NCI-H1092 (cell line): Measurements from ENCODE around the gene HSPB2.
A peak's percentile ranks its signal among the peaks of the same experiment; 100 is the strongest.
"Not testable (repeated sequence)": the region's sequence is repeated elsewhere in the genome, so short reads cannot be mapped to it uniquely, and the experiment has no call there.

Experiments used
- DNase-seq: peaks from one replicate; lab custom pipeline; 2025; lab: John Stamatoyannopoulos, UW

The HSPB2 gene, protein sequence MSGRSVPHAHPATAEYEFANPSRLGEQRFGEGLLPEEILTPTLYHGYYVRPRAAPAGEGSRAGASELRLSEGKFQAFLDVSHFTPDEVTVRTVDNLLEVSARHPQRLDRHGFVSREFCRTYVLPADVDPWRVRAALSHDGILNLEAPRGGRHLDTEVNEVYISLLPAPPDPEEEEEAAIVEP

DNA sequence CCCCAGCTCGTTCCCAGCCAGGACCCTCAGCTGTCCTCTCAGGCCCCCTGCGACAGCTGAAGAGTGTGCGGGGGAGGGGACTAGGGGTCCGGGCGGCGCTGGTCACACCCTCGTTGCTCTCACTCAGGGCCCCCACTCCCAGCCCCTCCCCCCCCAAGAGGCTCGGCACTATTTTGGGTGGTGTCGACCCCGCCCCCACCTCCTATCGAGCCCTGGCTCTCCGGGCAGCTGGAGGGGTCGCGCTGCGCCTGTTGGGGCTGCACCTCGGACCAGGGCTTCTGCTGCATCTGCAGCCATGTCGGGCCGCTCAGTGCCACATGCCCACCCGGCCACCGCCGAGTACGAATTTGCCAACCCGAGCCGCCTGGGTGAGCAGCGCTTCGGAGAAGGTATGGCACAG is at the start of gene HSPB2:
Gene HSPB2, plus strand, starts transcription at position 200 of the 400 bp plus-strand sequence. Its CDS starts 96 bp downstream, at position 296.
- no peak for DNase-seq

DNA sequence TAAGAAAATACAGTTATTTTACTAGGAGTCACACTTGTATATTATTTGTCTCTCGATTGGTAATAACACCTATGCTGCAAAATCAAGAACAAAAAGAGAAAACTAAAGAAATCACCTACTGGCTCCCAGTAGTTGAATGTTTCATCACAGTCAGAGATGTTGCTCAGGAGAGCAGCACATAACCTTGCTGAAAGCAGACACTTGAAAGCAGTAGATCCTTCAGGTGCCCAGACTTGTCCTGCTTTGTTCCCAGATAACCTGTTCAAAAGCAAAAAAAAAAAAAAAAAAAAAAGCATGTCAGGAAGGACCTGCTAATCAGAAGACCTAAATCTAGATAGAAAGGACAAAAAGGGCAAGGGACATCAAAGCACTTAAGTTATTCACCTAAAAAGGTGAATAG is 42.4 kb upstream of the HSPB2 start:
- DNase-seq = no peak

DNA sequence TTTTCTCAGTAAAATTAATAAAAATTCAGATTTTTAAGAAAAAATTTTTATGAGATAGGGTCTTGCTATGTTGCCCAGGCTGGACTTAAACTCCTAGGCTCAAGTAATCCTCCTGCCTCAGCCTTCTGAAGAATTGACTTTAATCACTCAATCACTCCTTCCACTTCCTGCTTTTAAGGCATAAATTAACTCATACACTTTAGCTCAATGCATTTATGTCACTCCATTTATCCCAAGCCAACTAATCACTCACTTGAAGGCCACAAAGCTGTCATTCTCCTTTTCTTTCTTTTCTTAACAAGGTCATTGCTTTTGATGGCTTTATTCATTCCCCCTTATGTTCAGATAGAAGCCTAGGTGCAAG is 42.0 kb upstream of the HSPB2 start:
- DNase-seq = no peak

DNA sequence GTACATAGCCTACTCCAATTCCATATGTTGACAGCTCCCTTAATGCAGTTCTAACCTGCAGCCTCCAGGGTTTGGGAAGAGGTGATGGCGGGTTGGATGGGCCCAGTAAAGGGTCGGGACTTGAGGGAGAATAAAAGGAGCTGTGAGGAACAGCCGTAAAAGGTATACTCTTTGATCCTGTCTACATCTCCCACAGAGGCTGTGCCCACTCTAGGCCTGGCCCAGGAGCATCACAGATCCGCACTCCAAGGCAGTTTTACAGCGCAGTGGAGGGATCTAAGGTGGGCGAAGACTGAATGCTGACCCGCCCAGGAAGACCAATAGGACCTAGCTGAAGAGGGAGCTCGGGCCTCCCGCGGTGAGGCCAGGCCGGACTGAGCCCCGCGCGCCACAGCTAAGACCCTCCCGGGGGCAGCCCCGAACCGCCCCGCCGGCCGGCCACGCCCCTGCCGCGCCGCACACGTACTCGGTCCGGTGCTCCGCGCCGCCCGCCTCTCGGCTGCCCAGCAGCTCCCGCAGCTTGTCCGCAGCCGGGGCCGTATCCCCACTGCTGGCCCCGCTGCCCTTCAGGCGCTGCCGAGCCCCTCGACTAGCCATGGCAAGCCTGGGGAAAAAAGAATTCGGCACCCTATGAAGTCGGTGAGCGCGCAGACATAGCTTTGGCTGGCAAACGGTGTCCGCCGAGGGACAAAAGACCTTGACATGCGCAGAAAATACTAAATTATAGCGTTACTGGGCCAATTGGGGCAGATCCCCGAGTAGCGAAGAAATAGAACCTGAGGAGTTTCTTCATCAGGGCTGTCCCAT is 41.4 kb upstream of the HSPB2 start, which contains the start of gene ALG9:
Gene ALG9, minus strand, starts transcription at position 696 of the 807 bp plus-strand sequence. Its CDS starts 99 bp downstream, at position 597.
- DNase-seq = peak; percentile 60

DNA sequence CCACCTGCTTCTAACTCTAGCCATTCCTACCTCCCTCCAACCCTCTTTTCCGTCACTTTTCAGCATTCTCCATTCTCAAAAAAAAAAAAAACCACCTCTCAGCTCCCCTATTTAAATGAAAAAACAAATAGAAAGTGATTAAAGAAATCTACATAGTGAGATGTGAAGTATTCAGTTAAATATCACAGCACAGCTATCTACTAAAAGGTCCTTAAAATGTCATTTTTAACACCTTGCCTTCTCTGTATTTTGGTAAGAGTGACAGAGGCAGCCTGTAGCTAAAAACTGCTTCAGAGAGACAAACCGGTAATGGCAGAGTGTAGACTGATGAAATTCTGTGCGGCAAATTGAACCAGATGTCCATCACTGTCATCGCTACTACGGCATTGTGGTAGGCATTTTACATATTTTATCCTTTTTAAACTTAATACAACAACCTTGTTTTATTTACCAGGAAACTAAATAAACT is 40.8 kb upstream of the HSPB2 start:
- DNase-seq = no peak

DNA sequence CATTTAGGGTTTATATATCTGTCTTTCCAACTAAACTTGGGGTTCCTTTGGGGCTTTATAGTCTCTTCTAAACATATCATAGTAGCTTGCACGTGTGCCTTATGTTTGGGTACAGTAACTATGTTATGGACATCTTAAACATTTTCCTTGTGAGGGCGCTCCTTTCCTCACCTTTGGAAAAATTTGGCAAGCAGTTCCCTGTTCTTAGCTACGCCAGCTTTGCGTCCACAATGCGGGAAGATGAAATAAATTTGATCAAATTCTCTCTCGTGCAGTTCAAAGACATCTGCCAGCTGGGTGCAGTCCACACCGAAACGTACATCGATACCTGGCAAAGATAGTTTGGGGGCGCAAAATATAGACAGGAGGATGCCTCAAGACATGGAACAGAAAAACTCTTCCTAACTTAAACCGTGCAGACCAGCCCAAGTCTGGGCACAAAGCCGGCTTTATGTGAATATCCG is 34.1 kb upstream of the HSPB2 start:
- peak; percentile 39 for DNase-seq

DNA sequence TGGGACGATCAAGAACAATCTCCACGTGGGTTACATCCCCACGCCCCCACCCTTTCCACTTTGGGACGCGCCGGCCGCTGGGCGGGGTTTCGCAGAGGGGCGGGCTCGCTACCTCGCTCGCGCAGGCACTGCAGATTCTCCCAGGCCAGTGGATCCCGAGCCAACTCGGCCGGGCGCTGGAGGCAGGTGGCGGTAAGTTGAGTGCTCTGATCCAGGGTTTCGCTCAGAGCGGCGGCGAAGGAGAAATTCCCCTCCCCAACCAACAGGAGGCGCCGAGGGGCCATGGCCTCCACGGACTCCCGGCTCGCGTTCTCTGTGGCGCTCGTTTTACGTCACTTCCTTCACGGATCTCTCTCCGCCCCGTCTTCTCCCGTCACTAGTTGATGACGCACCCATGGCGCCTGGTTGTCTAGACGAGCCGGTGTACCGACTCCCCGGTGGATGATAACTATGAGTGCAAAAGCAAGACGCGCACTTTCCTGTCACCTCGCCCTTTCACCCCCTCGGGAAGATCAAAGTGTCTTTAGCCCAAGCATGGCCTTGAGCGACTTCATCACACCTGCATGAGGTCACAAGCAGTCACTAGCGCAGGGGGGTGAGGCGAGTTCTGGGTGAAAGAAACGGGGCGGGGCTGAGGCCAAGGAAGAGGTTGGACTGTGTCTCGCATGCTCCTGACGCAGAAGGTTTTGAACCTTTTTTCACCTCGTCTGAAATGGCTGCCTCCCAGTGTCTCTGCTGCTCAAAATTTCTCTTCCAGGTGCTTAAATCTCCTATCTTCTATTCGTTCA is 33.5 kb upstream of the HSPB2 start, which contains the start of the genes CFAP68 and FDXACB1:
Gene CFAP68, plus strand, starts transcription at position 693 of the 788 bp plus-strand sequence. Its CDS starts 20 bp downstream, at position 713.
Gene FDXACB1, minus strand, starts transcription at position 317 of the 788 bp plus-strand sequence. Its CDS starts 33 bp downstream, at position 284.
- peak; percentile 99 for DNase-seq

DNA sequence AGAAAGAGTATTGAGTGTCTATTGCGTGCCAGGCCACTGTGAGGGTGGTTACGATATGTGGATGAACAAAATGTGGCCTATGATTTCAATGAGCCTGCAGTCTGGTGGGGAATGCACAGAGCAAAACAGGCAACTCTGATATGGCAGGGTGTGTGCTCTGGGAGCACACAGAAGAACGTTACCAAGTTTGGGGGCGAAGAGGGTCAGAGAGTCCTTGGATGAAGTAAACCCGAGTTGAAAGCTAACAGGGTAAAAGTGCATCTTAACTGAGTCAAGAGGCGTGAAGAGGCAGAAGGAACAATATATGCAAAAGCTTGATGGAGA is 32.9 kb upstream of the HSPB2 start:
- no peak for DNase-seq

DNA sequence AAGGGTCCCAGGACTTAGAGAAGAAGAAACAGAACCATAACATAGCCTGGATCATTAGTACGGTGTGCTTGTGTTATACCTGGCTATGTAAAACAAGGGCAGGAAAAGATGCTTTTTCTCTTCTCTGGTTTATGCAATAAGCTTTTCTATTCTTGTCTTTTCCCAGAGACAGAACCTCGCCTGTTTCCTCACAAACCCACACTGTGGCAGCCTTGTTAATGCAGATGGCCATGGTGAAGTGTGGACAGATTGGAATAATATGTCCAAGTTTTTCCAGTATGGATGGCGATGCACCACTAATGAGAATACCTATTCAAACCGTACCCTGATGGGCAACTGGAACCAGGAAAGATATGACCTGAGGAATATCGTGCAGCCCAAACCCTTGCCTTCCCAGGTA is 30.3 kb upstream of the HSPB2 start:
- DNase-seq = no peak

DNA sequence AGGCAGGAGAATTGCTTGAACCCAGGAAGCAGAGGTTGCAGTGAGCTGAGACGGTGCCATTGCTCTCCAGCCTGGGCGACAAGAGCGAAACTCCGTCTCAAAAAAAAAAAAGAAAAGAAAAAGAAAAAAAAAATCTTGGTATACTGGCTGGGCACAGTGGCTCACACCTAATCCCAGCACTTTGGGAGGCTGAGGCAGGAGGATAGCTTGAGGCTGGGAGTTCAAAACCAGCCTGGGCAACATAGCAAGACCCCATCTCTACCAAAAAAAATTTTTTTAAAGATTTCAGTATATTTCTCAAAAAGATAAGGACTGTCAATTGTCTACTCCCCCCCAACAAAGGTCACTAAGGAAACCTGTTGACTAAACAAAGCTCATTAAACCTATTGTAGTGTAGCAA is 27.5 kb upstream of the HSPB2 start:
- DNase-seq = not testable (repeated sequence)

DNA sequence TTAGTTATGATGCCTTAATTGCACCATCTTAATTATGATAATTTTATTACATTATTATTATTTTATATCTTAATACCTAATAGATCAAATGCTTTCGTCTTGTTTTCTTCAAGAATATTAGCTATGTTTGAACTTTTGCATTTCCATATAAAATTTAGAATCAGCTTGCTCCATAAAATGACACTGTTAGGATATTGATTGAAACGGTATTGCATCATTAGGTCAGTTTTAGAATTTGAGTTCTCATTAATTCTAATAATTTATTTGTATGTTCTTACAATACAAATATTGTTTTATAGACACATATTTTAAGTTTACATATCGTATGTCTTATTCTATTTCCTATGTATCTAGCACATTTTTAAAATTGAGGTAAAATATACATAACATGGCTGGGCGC is 26.5 kb upstream of the HSPB2 start:
- DNase-seq = no peak

DNA sequence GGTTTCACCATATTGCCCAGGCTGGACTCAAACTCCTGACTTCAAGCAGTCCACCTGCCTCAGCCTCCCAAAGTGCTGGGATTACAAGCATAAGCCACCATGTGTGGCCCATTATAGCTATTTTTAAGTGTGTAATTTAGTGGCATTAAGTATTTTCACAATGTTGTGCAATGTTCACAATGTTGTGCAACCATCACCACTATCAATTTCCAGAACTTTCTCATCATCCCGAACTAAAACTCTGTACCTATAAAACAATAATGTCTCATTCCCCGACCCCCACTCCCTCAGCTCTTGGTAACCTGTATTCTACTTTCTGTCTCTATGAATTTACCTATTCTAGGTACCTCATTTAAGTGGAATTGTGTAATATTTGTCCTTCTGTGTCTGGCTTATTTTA is 25.7 kb upstream of the HSPB2 start:
- DNase-seq = no peak

DNA sequence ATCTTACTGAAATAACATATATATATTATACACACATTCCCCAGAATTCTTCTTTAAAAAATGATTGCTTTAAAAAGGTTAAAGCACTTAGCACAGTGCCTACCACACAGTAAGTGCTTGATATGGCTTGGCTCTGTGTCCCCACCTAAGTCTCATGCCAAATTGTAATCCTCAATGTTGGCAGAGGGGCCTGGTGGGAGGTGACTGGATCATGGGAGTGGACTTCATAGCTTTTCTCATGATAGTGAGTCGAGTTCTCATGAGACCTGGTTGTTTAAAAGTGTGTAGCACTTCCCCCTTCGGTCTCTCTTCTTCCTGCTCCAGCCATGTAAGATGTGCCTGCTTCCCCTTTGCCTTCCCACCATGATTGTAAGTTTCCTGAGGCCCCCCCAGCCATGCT is 7.1 kb upstream of the HSPB2 start:
- DNase-seq = no peak

DNA sequence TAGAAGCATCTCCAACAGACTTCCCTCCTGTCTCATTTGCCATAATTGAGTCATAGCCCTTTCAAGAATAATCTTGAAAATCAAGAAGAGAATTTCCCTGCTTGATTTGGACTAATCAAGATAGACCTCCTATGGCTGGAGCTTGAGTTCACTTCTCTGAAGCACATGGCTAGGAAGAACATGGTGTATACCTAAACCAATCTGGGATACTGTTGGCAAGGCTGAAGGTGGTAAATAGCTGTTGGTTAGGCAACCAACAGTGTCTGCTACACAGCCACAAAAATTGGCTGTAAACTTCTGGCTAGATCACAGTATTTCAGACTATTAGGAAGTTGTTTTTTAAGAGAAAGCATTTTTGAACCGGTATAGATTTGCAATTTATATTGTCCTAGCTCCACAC is 5.9 kb upstream of the HSPB2 start:
- no peak for DNase-seq

DNA sequence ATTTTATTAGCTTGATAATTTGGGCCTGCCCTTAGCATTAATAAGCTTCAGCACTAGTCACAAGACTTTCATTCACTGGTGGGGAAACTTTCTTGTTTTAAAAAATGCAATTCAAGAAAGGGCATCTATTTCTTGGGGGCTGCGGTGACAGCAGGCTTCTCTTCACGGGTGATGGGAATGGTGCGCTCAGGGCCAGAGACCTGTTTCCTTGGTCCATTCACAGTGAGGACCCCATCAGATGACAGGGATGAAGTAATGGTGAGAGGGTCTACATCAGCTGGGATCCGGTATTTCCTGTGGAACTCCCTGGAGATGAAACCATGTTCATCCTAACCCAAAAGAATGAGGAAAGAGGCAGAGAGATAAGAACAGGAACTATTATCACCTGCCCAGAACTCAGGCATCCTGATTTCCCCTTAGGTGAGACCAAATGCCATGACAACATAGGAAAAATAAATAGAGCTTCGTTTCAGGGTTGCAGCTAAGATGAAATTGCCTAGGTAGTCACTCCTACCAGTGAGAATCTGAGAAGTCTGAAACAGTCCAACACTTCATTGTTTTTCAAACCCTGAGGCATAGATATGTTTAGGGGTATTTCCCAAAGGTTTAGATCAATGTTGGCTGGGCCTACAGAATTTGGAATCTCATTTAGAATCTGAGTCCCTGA is 3.8 kb upstream of the HSPB2 start:
- no peak for DNase-seq

DNA sequence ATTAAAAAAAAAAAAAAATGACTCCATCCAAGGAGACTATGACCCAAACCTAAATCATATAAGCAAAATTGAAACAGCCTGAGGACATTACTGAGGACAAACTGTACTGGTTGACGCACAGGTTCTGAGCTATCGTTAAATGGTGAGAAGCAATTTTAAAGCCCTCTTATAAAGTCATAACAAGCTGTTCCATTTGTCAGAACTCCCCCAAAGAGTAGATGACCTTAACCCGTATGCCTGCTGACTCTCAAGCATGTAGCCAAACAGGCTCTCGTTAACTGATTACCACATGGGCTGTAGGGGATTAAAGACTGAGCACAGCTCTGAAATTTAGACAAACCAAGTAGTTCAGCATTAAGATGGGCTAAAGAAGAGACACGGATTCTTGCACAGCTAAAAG is 3.2 kb upstream of the HSPB2 start:
- DNase-seq = no peak

DNA sequence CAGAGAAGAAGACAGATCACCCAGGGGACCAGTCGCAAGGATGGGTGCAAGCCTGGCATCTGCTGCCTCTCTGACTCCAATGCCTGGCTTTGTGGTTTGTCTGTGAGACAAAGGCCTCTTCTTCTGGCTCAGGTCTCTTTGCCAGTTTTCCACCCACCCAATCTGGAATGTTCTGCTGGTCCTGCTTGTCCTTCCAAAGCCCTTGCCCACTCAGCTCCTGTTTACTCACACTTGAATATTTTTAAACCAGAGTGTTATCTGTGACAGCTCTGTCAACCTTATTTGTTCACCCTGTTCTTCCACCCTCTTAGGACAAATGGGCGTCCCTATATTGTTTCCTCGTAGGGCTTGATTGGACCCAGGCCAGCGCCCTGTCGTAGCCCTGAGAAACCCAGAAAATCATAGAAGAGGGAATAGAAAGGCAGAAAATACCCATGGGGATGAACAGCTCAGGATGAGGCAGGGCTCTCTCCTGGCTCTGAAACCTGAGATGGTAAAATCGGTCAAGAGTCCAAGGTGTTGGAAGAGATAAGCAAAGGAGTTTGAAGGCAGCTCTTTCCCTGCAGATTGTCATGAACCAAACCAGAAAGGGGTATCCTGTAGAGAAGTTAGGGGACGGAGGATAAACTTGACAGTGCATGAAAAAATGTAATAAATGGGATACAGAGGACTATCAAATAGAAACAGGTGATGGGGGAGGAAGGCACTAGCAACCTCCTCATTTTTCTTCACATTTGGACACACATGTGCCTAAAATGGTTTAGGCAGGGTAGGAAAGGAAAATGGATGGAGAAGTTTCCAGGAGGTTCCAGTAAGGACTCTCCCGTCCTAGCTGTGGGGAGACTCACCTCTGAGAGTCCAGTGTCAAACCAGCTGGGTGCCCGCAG is 1.6 kb upstream of the HSPB2 start:
- DNase-seq = no peak

DNA sequence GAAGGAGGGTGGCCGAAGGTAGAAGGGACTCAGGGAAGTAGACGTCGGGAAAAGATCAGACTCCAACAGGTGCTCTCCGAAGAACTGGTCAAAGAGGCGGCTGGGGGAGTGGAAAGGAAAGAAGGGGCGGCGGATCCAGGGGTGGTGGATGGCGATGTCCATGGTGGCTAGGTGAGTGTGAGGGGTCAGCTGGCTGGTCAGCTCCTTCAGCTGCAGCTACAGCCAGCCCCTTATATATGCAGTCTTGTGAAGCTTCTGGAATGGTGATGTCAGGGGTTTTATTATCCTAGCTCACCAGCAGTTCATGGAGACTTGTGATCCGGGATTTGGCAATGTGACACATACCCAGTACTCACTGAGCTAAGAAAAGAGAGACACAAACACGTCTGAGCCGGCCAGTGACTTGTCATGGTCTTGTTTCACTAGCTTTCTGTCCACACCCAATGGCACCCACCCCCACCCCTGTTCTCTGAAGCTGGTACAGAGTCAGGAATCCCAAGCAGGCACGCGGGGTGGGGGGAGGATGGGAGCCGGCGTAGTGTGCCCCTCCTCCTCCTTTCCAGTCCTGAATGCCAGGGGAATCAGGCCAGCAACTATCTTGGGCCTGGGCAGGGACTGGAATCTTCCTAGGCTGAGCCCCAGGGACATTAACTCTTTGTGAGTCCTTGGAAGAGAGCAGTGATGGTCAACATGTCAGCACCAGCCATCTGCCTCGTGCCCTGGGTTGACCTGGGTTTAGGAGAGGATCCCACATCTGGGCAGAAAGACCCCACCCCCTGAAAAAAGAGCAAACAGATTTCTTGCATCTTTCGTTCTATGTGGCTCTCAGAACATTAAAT is 752 bp upstream of the HSPB2 start, which contains the start of gene CRYAB:
Gene CRYAB, minus strand, starts transcription at position 208 of the 839 bp plus-strand sequence. Its CDS starts 46 bp downstream, at position 162.
- no peak for DNase-seq

DNA sequence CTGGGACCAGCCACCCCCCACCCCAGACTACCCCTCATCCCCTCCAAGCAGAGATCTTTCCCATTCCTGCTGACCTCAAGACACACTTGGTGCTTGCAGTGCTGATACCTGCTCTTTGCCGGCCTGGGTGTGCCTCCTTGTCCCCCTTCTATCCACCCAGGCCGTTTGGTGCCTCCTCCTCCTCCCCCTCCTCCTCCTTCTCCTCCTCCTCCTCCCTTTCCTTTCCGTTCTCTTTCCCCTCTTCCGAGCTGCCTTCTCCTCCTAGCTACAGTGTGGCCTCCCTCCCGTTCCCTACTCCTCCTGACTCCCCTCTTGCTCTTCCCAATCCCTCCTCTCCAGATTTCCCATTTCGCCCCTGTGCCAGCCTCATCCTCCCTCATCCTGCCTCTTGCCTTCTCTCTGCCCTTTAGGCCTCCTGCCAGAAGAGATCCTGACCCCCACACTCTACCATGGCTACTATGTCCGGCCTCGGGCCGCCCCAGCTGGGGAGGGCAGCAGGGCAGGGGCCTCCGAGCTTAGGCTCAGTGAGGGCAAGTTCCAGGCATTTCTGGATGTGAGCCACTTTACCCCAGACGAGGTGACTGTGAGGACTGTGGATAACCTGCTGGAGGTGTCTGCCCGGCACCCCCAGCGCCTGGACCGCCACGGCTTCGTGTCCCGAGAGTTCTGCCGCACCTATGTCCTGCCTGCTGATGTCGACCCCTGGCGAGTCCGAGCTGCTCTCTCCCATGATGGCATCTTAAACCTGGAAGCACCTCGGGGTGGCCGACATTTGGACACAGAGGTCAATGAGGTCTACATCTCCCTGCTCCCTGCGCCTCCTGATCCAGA is 712 bp downstream of the HSPB2 start:
- DNase-seq = no peak
